Mucosa of descending colon (tissue), 3 donors: ENCODE results near the gene TRERF1. TPM values are rescaled to one million over a fixed set of nuclear protein-coding genes. Genes with fewer than 3 reads are reported as not detected.

ENCODE experiments used
- ATAC-seq: fragments of 200-7000 bp; cut with Tn5 transposase; one replicate; pipeline ENCODE4 v1.9.1; 2020; ENCODE audit warnings: mild to moderate bottlenecking, moderate library complexity
- DNase-seq, 3 donors: peaks; one replicate each; pipeline ENCODE4 v3.0.0-alpha.2; 2020
- H3K36me3 ChIP-seq: fragments of 200-600 bp; one replicate; pipeline ENCODE4 v1.8.0; 2021; ENCODE audit warnings: low read depth, mild to moderate bottlenecking
- H3K4me1 ChIP-seq: fragments of 200-600 bp; one replicate; pipeline ENCODE4 v1.8.0; 2021; ENCODE audit warnings: low read depth, mild to moderate bottlenecking
- H3K4me3 ChIP-seq: fragments of 200-600 bp; one replicate; pipeline ENCODE4 v1.8.0; 2021; ENCODE audit warnings: mild to moderate bottlenecking
- H3K9me3 ChIP-seq: fragments of 200-600 bp; one replicate; pipeline ENCODE4 v1.8.0; 2021; ENCODE audit warnings: mild to moderate bottlenecking
- intact Hi-C, 2 donors: fragments of 100-400 bp; cut with DNase I in 1 of 2; cut with micrococcal nuclease in 1 of 2; formaldehyde crosslinking; loops; one replicate each; pipeline versions ENCODE4 v1.11.0 to v1.11.1; 2022; cut with DNase I, micrococcal nuclease
- total RNA-seq, 3 donors: library from RNA; stranded (reverse); fragmentation: NEBNext Ultra II Directional in 2 of 3; extraction: Animal tissue kit (Norgen Biotek cat#: 25700) in 2 of 3; gene quantifications; one replicate each; pipeline versions ENCODE4 v1.2.1 to v1.2.4, GENCODE V29; 2021 to 2023
- TF ChIP-seq, protein P1 (sequence below): fragments of 200-600 bp; IDR thresholded peaks from one replicate; pipeline ENCODE4 v1.8.0; 2022; ENCODE audit warnings: antibody characterized with exemption, mild to moderate bottlenecking
- donor health status: DM: no; HTN: no; CAD: no; lungs with moderate emphysema.
- donor health status: DM: no; HTN: no; CAD: no.
- donor health status: DM: no; HTN: yes; CAD: no.

TRERF1 gene
- total RNA-seq, 3 donors from 2014 or later: 2.8 to 11.2 (median 3.8) TPM

DNA sequence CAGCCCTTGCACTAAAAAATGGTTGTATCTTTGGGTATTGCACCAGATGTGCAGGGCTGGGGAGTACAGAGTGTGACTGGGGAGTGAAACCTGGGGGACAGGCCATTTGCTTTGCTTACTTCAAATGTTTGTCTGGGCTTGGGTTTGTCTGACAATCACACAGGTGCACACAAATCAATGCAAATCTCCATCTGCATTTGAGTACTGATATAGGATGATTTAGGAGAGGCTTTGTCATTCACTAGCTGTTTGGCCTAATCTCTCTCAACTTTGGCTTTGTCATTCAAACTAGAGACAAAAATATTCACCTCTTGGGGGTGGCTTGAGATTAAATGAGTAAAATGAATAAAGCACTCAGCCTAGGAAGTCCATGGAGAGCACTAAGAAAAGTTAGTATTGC lies 274.7 kb downstream of the TRERF1 start:
- DNase-seq (no peak), ATAC-seq (no peak)
- Histone ChIP-seq H3K9me3 (no peaks in the 10 kb centered on the region), H3K36me3 (no peaks in the 10 kb centered on the region), H3K4me1 (peaks cover 3% of the 10 kb centered on the region), H3K4me3 (no peak overlapping the region)
- TF ChIP-seq, protein P1, sequence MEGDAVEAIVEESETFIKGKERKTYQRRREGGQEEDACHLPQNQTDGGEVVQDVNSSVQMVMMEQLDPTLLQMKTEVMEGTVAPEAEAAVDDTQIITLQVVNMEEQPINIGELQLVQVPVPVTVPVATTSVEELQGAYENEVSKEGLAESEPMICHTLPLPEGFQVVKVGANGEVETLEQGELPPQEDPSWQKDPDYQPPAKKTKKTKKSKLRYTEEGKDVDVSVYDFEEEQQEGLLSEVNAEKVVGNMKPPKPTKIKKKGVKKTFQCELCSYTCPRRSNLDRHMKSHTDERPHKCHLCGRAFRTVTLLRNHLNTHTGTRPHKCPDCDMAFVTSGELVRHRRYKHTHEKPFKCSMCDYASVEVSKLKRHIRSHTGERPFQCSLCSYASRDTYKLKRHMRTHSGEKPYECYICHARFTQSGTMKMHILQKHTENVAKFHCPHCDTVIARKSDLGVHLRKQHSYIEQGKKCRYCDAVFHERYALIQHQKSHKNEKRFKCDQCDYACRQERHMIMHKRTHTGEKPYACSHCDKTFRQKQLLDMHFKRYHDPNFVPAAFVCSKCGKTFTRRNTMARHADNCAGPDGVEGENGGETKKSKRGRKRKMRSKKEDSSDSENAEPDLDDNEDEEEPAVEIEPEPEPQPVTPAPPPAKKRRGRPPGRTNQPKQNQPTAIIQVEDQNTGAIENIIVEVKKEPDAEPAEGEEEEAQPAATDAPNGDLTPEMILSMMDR: no peak
- intact Hi-C loops: no loop called here

DNA sequence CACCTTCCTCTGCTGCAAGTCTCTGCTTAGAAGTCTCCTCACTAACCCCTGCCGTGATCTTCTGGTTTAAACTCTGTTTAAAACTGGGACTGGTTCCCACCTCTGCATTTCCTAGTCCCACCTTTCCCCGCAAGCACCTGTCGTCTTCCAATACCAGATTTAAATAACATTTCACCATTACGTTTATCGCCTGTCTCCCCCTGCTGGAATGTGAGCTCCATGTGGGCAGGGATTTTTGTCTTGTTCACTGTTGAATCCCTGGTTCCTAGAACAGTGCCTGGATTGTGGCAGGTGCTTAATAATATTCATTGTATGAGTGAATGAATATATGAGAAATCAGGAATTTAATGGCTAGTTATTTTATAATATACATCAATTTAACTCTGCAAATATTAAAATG lies 275.9 kb downstream of the TRERF1 start:
- Histone ChIP-seq H3K9me3 (no peaks in the 10 kb centered on the region), H3K4me3 (no peak overlapping the region), H3K36me3 (no peaks in the 10 kb centered on the region), H3K4me1 (peaks cover 3% of the 10 kb centered on the region)
- no peak for DNase-seq
- TF ChIP-seq, protein P1: no peak
- no peak for ATAC-seq
- intact Hi-C loops: no loop called here

Other genes with a start within 250 kb of the TRERF1 start
- gene MRPS10, start 234.1 kb downstream of the TRERF1 start, total RNA-seq: 10 to 100 TPM; 22.2 to 31.7 (median 31.5) TPM
- gene UBR2, start 112.1 kb upstream of the TRERF1 start, total RNA-seq: 10 to 100 TPM; 41.2 to 53.1 (median 49.6) TPM